ENCODE data around the gene SIK3.
"Not testable (repeated sequence)": the region's sequence is repeated elsewhere in the genome, so short reads cannot be mapped to it uniquely, and the experiment has no call there.

The SIK3 gene

GRCh38 chr11:116840224-116840745 is 257.9 kb downstream of the SIK3 start:
- no peak for DNase-seq (ENCODE audit: low read depth)

DNA sequence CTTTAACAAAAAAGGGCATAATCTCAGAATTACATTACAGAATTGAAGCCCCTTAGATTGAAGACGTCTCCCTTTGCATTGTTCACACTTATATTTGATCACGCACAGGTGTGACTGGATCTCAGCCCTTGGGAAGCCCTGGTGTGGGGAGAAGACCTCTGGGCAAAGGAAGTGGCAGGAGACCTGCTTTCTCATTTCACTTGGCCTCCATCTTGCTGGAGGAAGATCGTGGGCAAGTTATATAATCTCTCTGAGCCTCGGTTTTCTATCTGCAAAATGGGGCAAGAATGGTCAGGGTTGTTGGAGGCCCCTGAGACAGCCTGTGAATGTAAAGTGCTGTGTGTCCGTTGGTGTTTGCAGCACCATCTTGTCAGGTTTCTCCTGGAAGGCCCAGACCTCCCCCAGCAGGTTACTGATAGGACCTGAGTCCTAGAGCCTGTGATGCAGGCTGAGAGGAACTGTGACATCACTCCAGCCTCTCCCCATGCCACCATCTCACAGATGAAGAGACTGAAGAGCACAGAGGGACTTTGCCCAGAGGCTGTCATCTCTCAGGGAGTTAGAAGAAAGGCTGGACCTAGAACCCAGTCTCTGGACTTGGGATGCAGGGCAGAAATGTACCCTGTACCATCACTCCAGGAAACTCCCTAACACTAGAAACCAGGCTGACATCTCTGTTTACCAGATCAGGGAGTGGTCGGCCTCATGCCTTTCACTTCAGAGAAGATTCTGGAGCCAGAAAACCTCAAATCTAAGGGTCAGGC is 259.7 kb downstream of the SIK3 start:
- no peak for DNase-seq (ENCODE audit: low read depth)

DNA sequence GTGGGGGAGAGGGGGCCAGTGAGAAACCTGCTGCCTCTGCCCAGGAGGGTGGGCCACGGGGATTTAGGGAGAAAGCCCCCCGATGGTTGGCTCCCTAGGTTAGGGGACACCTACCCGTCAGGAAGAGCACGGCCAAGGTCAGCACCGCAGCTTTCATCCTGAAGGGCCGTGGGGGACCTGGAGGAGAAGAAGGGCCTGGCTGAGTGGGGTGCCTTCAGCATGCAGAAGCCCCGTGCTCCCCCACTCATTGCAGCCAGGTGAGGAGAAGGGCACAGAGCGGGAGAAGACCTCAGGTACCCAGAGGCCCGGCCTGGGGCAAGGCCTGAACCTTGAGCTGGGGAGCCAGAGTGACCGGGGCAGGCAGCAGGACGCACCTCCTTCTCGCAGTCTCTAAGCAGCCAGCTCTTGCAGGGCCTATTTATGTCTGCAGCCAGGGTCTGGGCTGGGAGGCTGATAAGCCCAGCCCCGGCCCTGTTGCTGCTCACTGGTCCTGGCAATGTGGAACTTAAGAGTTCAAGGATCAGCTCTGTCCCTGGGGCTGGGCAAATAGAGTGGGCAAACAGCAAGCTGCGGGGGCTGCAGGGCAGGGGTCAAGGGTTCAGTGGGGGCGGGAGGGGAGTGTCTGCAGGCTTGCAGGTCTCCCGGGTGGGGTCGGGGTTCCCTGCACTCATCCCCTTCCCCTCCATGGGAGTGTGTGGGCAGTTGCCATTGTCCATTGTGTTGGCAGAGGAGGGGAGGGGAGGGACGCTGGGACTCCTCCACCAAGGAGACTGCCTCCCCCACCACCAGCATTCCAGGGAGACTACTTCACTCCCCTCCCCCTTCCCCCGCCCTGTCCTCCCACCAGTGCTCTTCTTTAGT is 260.8 kb downstream of the SIK3 start, which contains the start of gene APOA1:
APOA1 (minus strand) TSS at position 392 of the 861 bp plus-strand sequence; CDS start at position 157, 235 bp downstream.
- no peak for DNase-seq (ENCODE audit: low read depth)

DNA sequence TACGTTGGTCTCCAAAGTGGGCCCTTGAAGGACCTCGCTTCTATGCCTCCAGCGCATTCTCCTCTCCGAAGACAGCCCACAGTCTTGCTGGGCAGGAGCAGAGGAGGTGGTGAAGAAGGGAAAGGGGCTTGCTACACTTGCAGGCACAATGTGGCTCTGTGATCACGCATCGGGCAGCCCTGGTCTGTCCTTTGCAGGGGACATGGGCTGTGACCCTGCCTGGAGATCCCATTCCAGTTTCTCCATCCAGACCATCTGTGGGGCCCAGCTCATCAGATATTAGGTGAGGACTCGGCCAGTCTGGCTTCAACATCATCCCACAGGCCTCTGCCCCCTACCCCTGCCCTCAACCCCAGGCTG is 261.6 kb downstream of the SIK3 start:
- DNase-seq (ENCODE audit: low read depth): no peak

DNA sequence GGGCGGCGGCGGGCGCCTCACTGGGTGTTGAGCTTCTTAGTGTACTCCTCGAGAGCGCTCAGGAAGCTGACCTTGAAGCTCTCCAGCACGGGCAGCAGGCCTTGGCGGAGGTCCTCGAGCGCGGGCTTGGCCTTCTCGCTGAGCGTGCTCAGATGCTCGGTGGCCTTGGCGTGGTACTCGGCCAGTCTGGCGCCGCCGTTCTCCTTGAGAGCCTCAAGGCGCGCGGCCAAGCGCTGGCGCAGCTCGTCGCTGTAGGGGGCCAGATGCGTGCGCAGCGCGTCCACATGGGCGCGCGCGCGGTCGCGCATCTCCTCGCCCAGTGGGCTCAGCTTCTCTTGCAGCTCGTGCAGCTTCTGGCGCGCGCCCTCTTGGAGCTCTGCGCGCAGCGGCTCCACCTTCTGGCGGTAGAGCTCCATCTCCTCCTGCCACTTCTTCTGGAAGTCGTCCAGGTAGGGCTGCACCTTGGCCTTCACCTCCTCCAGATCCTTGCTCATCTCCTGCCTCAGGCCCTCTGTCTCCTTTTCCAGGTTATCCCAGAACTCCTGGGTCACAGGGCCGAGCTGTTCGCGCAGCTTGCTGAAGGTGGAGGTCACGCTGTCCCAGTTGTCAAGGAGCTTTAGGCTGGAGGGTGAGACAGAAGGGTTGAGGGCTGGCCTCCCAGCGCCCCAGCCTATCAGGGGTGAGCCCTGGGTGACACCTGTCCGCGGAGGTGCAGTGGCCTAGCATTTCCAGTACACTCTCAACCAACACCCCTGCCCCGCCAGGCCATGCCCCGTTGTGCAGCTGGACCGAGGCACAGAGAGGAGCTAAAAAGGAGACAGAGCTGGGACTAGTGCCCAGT is 262.2 kb downstream of the SIK3 start:
- peak; percentile 71 for DNase-seq (ENCODE audit: low read depth)

- DNase-seq (ENCODE audit: low read depth): no peak
Observed at GRCh38 chr11:116835042-116835772, 263.0 kb downstream of the SIK3 start.

- DNase-seq (ENCODE audit: low read depth): not testable (repeated sequence)
Observed at GRCh38 chr11:116834535-116835041, 263.6 kb downstream of the SIK3 start.

DNA sequence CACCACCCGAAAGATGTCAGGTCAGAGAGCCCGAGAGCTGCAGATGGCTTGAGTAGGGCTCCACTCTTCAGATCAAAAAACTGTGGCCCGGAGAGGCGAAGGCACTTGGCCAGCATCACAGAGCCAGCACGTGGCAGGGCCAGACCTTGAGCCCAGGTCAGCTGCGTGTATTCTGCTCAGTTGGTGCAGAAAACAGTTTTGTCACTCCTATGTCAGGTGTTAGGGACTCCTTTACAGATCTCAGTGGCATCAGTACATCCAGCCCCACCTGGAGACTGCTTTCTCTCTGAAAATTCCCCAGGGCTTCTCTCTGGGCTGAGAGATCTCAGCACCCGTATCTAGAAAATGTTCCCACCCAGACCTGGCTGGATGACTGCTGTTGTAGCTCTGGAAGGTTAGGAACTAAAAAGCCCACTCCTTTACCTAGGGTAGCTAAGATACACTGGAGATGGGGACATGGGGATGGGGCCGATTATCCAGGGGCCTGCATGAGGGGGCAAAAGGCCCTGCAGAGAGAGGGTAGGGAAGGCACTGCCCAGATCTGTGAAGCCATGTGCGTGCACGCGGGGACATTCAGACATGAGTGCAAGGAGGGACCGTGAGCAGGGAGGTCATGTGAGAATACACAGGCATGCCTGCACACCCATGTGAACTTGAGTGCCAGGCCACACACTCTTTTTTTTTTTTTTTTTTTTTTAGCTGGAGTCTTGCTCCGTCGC is 264.3 kb downstream of the SIK3 start:
- no peak for DNase-seq (ENCODE audit: low read depth)

GRCh38 chr11:116833491-116833815 is 264.8 kb downstream of the SIK3 start:
- DNase-seq (ENCODE audit: low read depth): no peak

GRCh38 chr11:116832350-116833290 is 265.6 kb downstream of the SIK3 start:
- DNase-seq (ENCODE audit: low read depth): no peak

- DNase-seq (ENCODE audit: low read depth): no peak
Observed at GRCh38 chr11:116831790-116832349, 266.4 kb downstream of the SIK3 start.

DNA sequence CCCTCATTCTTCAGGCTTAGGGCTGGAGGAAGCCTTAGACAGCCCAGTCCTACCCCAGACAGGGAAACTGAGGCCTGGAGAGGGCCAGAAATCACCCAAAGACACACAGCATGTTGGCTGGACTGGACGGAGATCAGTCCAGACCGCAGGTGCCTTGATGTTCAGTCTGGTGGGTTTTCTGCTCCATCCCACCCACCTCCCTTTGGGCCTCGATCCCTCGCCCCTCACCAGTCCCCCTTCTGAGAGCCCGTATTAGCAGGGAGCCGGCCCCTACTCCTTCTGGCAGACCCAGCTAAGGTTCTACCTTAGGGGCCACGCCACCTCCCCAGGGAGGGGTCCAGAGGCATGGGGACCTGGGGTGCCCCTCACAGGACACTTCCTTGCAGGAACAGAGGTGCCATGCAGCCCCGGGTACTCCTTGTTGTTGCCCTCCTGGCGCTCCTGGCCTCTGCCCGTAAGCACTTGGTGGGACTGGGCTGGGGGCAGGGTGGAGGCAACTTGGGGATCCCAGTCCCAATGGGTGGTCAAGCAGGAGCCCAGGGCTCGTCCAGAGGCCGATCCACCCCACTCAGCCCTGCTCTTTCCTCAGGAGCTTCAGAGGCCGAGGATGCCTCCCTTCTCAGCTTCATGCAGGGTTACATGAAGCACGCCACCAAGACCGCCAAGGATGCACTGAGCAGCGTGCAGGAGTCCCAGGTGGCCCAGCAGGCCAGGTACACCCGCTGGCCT is 267.9 kb downstream of the SIK3 start:
- DNase-seq (ENCODE audit: low read depth): no peak

- no peak for DNase-seq (ENCODE audit: low read depth)
Observed at GRCh38 chr11:116829525-116830183, 268.6 kb downstream of the SIK3 start, which contains the start of gene APOC3. Gene APOC3 (plus strand): TSS chr11:116829907. CDS start chr11:116830583, 676 bp downstream.

GRCh38 chr11:116828632-116829524 is 269.4 kb downstream of the SIK3 start:
- DNase-seq (ENCODE audit: low read depth): no peak

DNA sequence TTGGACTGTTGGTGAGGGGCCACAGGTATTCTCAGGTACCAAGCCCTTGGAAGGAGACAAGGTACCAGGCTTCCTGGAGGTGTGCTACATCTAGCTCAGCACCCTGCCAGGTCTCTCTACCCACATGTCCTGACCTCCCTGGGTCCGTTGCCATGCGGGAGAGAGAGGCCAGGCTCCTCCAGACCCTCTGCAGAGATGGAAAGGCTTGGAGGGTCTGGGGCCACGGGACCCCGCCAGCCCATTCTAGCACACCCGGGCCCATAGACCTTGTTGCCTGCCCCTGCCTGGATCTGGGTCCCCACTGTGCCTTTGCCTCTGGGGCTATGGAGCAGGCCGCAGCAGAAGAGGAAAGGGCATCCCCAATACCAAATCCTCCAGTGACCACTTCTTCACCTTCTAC is 270.8 kb downstream of the SIK3 start:
- no peak for DNase-seq (ENCODE audit: low read depth)

GRCh38 chr11:116826751-116827431 is 271.3 kb downstream of the SIK3 start:
- DNase-seq (ENCODE audit: low read depth): no peak

All from GM04503 (cell line).